Fibroblast of lung (primary cell): ENCODE results near the gene LCLAT1. TPM values are rescaled to one million over a fixed set of nuclear protein-coding genes. Genes with fewer than 3 reads are reported as not detected.

Experiments used
- DNase-seq, 2 donors: peaks; one replicate each; pipeline versions ENCODE4 v3.0.0 to v3.0.0-alpha.2; 2010; ENCODE audit warnings: low read depth in 2 of 2
- H2AFZ ChIP-seq: 2 replicates; pipeline ENCODE4 v1.5.1; 2012; ENCODE audit warnings: low read length, control low read depth, inconsistent platforms
- H3K27ac ChIP-seq: 2 replicates; pipeline ENCODE4 v1.5.1; 2011; ENCODE audit warnings: low read length, control low read depth; ENCODE audit not compliant: insufficient read depth
- H3K27me3 ChIP-seq: 2 replicates; pipeline ENCODE4 v1.5.1; 2011; ENCODE audit warnings: mild to moderate bottlenecking, low read length; ENCODE audit not compliant: control insufficient read depth, insufficient read depth
- H3K36me3 ChIP-seq: 2 replicates; pipeline ENCODE4 v1.5.1; 2011; ENCODE audit warnings: low read length; ENCODE audit not compliant: control insufficient read depth, insufficient read depth
- H3K4me1 ChIP-seq: 2 replicates; pipeline ENCODE4 v1.5.1; 2011; ENCODE audit warnings: low read length; ENCODE audit not compliant: control insufficient read depth, insufficient read depth; ENCODE audit errors: extremely low read depth
- H3K4me2 ChIP-seq: 2 replicates; pipeline ENCODE4 v1.5.1; 2011; ENCODE audit warnings: low read length, control low read depth; ENCODE audit not compliant: insufficient read depth; ENCODE audit errors: extremely low read depth
- H3K4me3 ChIP-seq, 4 experiments: fragments of 200-600 bp in 1 of 4; sonication (generic) in 1 of 4; replicated peaks in 1 of 4; 2 replicates each; pipeline ENCODE4 v1.5.1; 2011 to 2016; ENCODE audit warnings: low read length in 4 of 4, low read depth in 3 of 4, mild to moderate bottlenecking in 3 of 4, control low read depth in 2 of 4, inconsistent platforms in 1 of 4, mixed read lengths in 1 of 4; ENCODE audit not compliant: insufficient read depth in 1 of 4; ENCODE audit errors: control extremely low read depth in 1 of 4
- H3K79me2 ChIP-seq: 2 replicates; pipeline ENCODE4 v1.5.1; 2012; ENCODE audit warnings: mild to moderate bottlenecking, low read length, inconsistent platforms; ENCODE audit not compliant: control insufficient read depth, insufficient read depth
- H3K9ac ChIP-seq: 2 replicates; pipeline ENCODE4 v1.5.1; 2011; ENCODE audit warnings: mild to moderate bottlenecking, low read length, control low read depth; ENCODE audit not compliant: insufficient read depth
- H3K9me3 ChIP-seq: 2 replicates; pipeline ENCODE4 v1.5.1; 2012; ENCODE audit warnings: low read depth, low read length; ENCODE audit not compliant: control insufficient read depth, insufficient read depth
- H4K20me1 ChIP-seq: 2 replicates; pipeline ENCODE4 v1.5.1; 2011; ENCODE audit warnings: low read length; ENCODE audit not compliant: control insufficient read depth, insufficient read depth; ENCODE audit errors: extremely low read depth
- CTCF ChIP-seq, 2 donors: IDR thresholded peaks in 1 of 2; conservative IDR thresholded peaks in 1 of 2; 1 replicate in 1 of 2; 2 replicates in 1 of 2; pipeline ENCODE4 v1.5.1; 2011 to 2012; ENCODE audit warnings: low read length in 2 of 2, control low read depth in 1 of 2, inconsistent platforms in 1 of 2, low read depth in 1 of 2, mild to moderate bottlenecking in 1 of 2
- EZH2 ChIP-seq: IDR thresholded peaks from 2 replicates; pipeline ENCODE4 v1.5.1; 2012; ENCODE audit warnings: low read length, control low read depth, mild to moderate bottlenecking; ENCODE audit errors: missing control alignments
- polyA plus RNA-seq, 2 donors: library from polyadenylated mRNA; depleted of rRNA in 1 of 2; stranded (reverse) in 1 of 2; unstranded in 1 of 2; fragments of >200 nt; gene quantifications; 2 replicates each; pipeline ENCODE4 v1.2.1, GENCODE V29; 2011 to 2012; ENCODE audit warnings: missing spikeins in 1 of 2
- total RNA-seq: library from RNA; depleted of rRNA; stranded (reverse); fragments of >200 nt; gene quantifications from 2 replicates; pipeline ENCODE4 v1.2.1, GENCODE V29; 2014

Gene LCLAT1
- total and polyA plus RNA-seq, 2 donors (not counting 1 experiment from before 2014, with no cell fraction given), result 43.3 to 45.9 TPM

DNA sequence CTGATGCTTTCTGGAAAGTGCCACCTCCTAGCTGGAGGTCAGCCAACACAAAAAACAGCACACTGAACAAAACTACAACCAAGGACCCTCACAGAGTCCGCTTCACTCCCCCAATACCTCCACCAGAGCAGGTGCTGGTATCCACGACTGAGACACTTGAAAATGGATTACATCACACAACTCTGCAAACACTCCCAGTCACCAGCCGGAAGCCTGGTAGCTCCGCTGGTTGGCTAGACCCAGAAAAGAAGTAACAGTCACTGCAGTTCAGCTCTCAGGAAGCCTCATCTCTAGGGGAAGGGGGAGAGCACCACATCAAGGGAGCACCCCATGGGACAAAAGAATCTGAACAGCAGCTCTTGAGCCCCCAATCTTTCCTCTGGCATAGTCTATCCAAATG is 175.4 kb downstream of the LCLAT1 start:
- Histone ChIP-seq H3K27ac (no peak overlapping the region), H3K4me1 (no peaks in the 10 kb centered on the region), H4K20me1 (no peaks in the 10 kb centered on the region), H2AFZ (no peak overlapping the region), H3K4me2 (no peak overlapping the region), H3K4me3 (no peak overlapping the region), H3K36me3 (no peaks in the 10 kb centered on the region), H3K79me2 (no peaks in the 10 kb centered on the region), H3K9me3 (no peaks in the 10 kb centered on the region), H3K9ac (no peak overlapping the region), H3K27me3 (no peaks in the 10 kb centered on the region)
- TF ChIP-seq CTCF (conservative IDR thresholded peaks at IDR 0.05 in 1 of 2, IDR thresholded peaks at IDR 0.05 in 1 of 2; ENCODE audit: low read depth in 1 of 2, low read length in 2 of 2) (no peak), EZH2 (no peak)
- no peak for DNase-seq

- Histone ChIP-seq H3K27me3 (no peaks in the 10 kb centered on the region), H3K9ac (no peak overlapping the region), H3K27ac (no peak overlapping the region), H3K4me2 (no peak overlapping the region), H4K20me1 (no peaks in the 10 kb centered on the region), H2AFZ (no peak overlapping the region), H3K4me3 (no peak overlapping the region), H3K79me2 (no peaks in the 10 kb centered on the region), H3K9me3 (no peaks in the 10 kb centered on the region), H3K4me1 (peaks cover 3% of the 10 kb centered on the region), H3K36me3 (no peaks in the 10 kb centered on the region)
- TF ChIP-seq CTCF (conservative IDR thresholded peaks at IDR 0.05 in 1 of 2, IDR thresholded peaks at IDR 0.05 in 1 of 2; ENCODE audit: low read depth in 1 of 2, low read length in 2 of 2), result no peak
- DNase-seq, result no peak
Observed at GRCh38 chr2:30625276-30625675, 178.2 kb downstream of the LCLAT1 start.

GRCh38 chr2:30625701-30626100 is 178.7 kb downstream of the LCLAT1 start:
- Histone ChIP-seq H3K9ac (no peak overlapping the region), H3K27ac (no peak overlapping the region), H2AFZ (no peak overlapping the region), H3K4me1 (peaks cover 3% of the 10 kb centered on the region), H3K4me3 (no peak overlapping the region), H3K79me2 (no peaks in the 10 kb centered on the region), H4K20me1 (no peaks in the 10 kb centered on the region), H3K36me3 (no peaks in the 10 kb centered on the region), H3K9me3 (no peaks in the 10 kb centered on the region), H3K27me3 (no peaks in the 10 kb centered on the region), H3K4me2 (no peak overlapping the region)
- no peak for DNase-seq
- TF ChIP-seq CTCF (conservative IDR thresholded peaks at IDR 0.05 in 1 of 2, IDR thresholded peaks at IDR 0.05 in 1 of 2; ENCODE audit: low read depth in 1 of 2, low read length in 2 of 2) (no peak), EZH2 (no peak)
